Gastroesophageal sphincter (tissue), 4 donors: Measurements from ENCODE around the gene BACH2. TPM values are rescaled to one million over a fixed set of nuclear protein-coding genes. Genes with fewer than 3 reads are reported as not detected.

ENCODE experiments used
- ATAC-seq: fragments of 150-250 bp; one replicate; pipeline ENCODE4 v1.9.1; 2016; ENCODE audit warnings: mild to moderate bottlenecking, moderate library complexity
- H3K27ac ChIP-seq, 4 donors: fragments of 200-600 bp; sonication (generic) in 3 of 4; 1 replicate in 3 of 4; 2 replicates in 1 of 4; pipeline ENCODE4 v1.5.1; 2016 to 2019
- H3K27me3 ChIP-seq: fragments of 200-600 bp; sonication (generic); one replicate; pipeline ENCODE4 v1.5.1; 2019
- H3K36me3 ChIP-seq, 2 donors: fragments of 200-600 bp; sonication (generic); one replicate each; pipeline ENCODE4 v1.5.1; 2019; ENCODE audit warnings: control low read depth in 1 of 2
- H3K4me1 ChIP-seq, 3 donors: fragments of 200-600 bp; sonication (generic); 1 replicate in 2 of 3; 2 replicates in 1 of 3; pipeline ENCODE4 v1.5.1; 2016 to 2019; ENCODE audit warnings: control low read depth in 2 of 3
- H3K4me3 ChIP-seq, 2 donors: fragments of 200-600 bp; sonication (generic); one replicate each; pipeline ENCODE4 v1.5.1; 2019; ENCODE audit warnings: mild to moderate bottlenecking in 1 of 2, moderate library complexity in 1 of 2
- H3K9me3 ChIP-seq, 3 donors: fragments of 200-600 bp; sonication (generic); one replicate each; pipeline ENCODE4 v1.5.1; 2017 to 2019; ENCODE audit warnings: control low read depth in 2 of 3
- CTCF ChIP-seq, 4 experiments: fragments of 200-600 bp in 2 of 4; fragments of 450-650 bp in 2 of 4; sonication (generic) in 1 of 4; IDR thresholded peaks; one replicate each; pipeline ENCODE4 v1.5.1; 2017 to 2019; ENCODE audit warnings: antibody characterized with exemption in 4 of 4, mild to moderate bottlenecking in 2 of 4, moderate library complexity in 2 of 4
- EP300 ChIP-seq: sonication (generic); formaldehyde crosslinking; IDR thresholded peaks from one replicate; pipeline ENCODE4 v1.6.1; 2017; ENCODE audit warnings: antibody characterized with exemption, mild to moderate bottlenecking
- POLR2A ChIP-seq, 2 donors: fragments of 450-650 bp; IDR thresholded peaks; one replicate each; pipeline ENCODE4 v1.6.1; 2017; ENCODE audit warnings: antibody characterized with exemption in 2 of 2, mild to moderate bottlenecking in 2 of 2, moderate library complexity in 1 of 2
- POLR2AphosphoS5 ChIP-seq: sonication (generic); formaldehyde crosslinking; IDR thresholded peaks from one replicate; pipeline ENCODE4 v1.6.1; 2017; ENCODE audit warnings: antibody characterized with exemption
- WGBS, 2 donors: methylation state at CpG; one replicate each; pipeline ENCODE4 v1.1.5; 2018; ENCODE audit warnings: low coverage in 1 of 2; 5-methylcytosine and 5-hydroxymethylcytosine counted together
- total RNA-seq, 4 donors: library from RNA; depleted of rRNA; stranded (reverse); fragments of >200 nt; gene quantifications; one replicate each; pipeline ENCODE4 v1.1.0, GENCODE V29; 2016

Gene BACH2
- total RNA-seq, 4 donors from 2014 or later, result 3.5 to 10.4 (median 3.9) TPM

- H3K27ac ChIP-seq, result no peak overlapping the region
- peaks cover 7 to 27% (median 8%) of the 10 kb centered on the region in 3 donors for H3K4me1 ChIP-seq
- ATAC-seq, result no peak
- no peaks in the 10 kb centered on the region for H3K36me3 ChIP-seq
- TF ChIP-seq CTCF (IDR thresholded peaks at IDR 0.05) (no peak), POLR2AphosphoS5 (no peak), POLR2A (IDR thresholded peaks at IDR 0.05) (no peak), EP300 (no peak)
- no peaks in the 10 kb centered on the region for H3K9me3 ChIP-seq
- H3K4me3 ChIP-seq, result no peak overlapping the region
- 83 to 92% methylated on average over 1 of the region's 1 CpG for WGBS, 2 donors
- no peaks in the 10 kb centered on the region for H3K27me3 ChIP-seq
Measured at GRCh38 chr6:90101403-90101802, 195.2 kb downstream of the BACH2 start.

- no peak for ATAC-seq
- H3K4me1 ChIP-seq, result peaks cover 7 to 33% (median 8%) of the 10 kb centered on the region in 3 donors
- WGBS, 2 donors, result 89 to 100% methylated on average over 2 to 3 of the region's 3 CpGs
Measured at GRCh38 chr6:90100059-90100665, 196.5 kb downstream of the BACH2 start.

GRCh38 chr6:90098627-90099026, 198.0 kb downstream of the BACH2 start:
- H3K4me1 ChIP-seq, result peaks cover 7 to 33% (median 8%) of the 10 kb centered on the region in 3 donors
- H3K27ac ChIP-seq, result peak overlapping the region; percentile 68 to 89 (median 84)
- 37 to 44% methylated on average over 6 of the region's 6 CpGs for WGBS, 2 donors
- H3K27me3 ChIP-seq, result no peaks in the 10 kb centered on the region
- no peaks in the 10 kb centered on the region for H3K36me3 ChIP-seq
- TF ChIP-seq POLR2AphosphoS5 (no peak), POLR2A (IDR thresholded peaks at IDR 0.05) (no peak), CTCF (IDR thresholded peaks at IDR 0.05) (no peak), EP300 (no peak)
- H3K4me3 ChIP-seq, result no peak overlapping the region
- ATAC-seq, result peak; percentile 18
- no peaks in the 10 kb centered on the region for H3K9me3 ChIP-seq

More at GRCh38 chr6:90100059-90100665, 196.5 kb downstream of the BACH2 start:
- no peak for TF ChIP-seq EP300
- no peak for TF ChIP-seq POLR2A (IDR thresholded peaks at IDR 0.05)
- TF ChIP-seq POLR2AphosphoS5, result no peak
- TF ChIP-seq CTCF (IDR thresholded peaks at IDR 0.05), result no peak
- Histone ChIP-seq H3K27me3 (no peaks in the 10 kb centered on the region), H3K27ac (peak overlapping the region in 1 of 4 donors; percentile 89), H3K9me3 (no peaks in the 10 kb centered on the region), H3K4me3 (no peak overlapping the region), H3K36me3 (no peaks in the 10 kb centered on the region)

GRCh38 chr6:90098001-90098531, 198.6 kb downstream of the BACH2 start:
- peak; percentile 81 for TF ChIP-seq POLR2AphosphoS5
- peak in 2 of 4 experiments; percentile 52 to 53 for TF ChIP-seq CTCF (IDR thresholded peaks at IDR 0.05)
- no peak for TF ChIP-seq EP300
- TF ChIP-seq POLR2A (IDR thresholded peaks at IDR 0.05), result no peak
- no peaks in the 10 kb centered on the region for H3K36me3 ChIP-seq
- H3K27ac ChIP-seq, result peak overlapping the region; percentile 75 to 89 (median 84)
- H3K4me3 ChIP-seq, result no peak overlapping the region
- H3K4me1 ChIP-seq, result peaks cover 7 to 33% (median 8%) of the 10 kb centered on the region in 3 donors
- H3K9me3 ChIP-seq, result no peaks in the 10 kb centered on the region
- WGBS, 2 donors, result 8 to 19% methylated on average over 4 of the region's 4 CpGs
- H3K27me3 ChIP-seq, result no peaks in the 10 kb centered on the region
- ATAC-seq, result peak; percentile 93

- WGBS, 2 donors, result 62 to 63% methylated on average over 6 to 7 of the region's 7 CpGs
- Histone ChIP-seq H3K36me3 (no peaks in the 10 kb centered on the region), H3K4me3 (no peak overlapping the region), H3K27me3 (no peaks in the 10 kb centered on the region), H3K9me3 (no peaks in the 10 kb centered on the region), H3K4me1 (peaks cover 7 to 33% (median 8%) of the 10 kb centered on the region in 3 donors), H3K27ac (peak overlapping the region; percentile 75 to 89 (median 84))
- TF ChIP-seq CTCF (IDR thresholded peaks at IDR 0.05) (no peak), EP300 (no peak), POLR2AphosphoS5 (no peak), POLR2A (IDR thresholded peaks at IDR 0.05) (no peak)
- no peak for ATAC-seq
Measured at GRCh38 chr6:90097356-90097755, 199.3 kb downstream of the BACH2 start.
